Measurements from ENCODE around the gene CPOX. TPM values are rescaled to one million over a fixed set of nuclear protein-coding genes. Genes with fewer than 3 reads are reported as not detected.

The CPOX gene
- total and polyA plus RNA-seq, 2 experiments from 2014 or later: 13.3 to 38.3 TPM

DNA sequence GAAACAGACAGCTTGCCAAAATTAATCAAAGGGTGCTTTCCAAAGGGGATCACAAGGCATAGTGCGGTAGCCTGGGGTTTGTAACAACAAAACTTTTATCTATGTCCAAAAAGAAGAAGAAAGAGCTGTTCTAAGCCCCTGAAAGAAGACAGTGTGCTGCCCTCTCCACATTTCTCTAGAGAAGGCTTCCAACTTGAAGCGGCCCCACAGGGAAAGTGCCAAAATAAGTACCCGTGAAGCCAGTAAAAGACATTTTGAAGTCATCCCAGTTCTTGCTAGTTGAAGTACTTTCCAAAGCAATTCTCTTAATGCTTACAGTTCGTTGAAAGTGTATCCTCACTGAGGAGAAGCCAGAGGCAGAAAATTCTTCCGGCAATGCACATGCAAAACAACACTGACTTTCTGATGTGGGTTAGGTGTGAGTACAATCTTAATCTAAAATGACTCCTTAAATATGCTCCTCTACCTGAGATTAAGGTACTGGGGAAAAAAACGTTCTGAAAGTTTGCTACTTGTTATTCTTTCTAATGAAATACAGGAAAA lies 40.3 kb downstream of the CPOX start:
- H3K79me2 ChIP-seq (replicated peaks; ENCODE audit: insufficient read depth): no peaks in the 10 kb centered on the region
- H4K20me1 ChIP-seq (replicated peaks; ENCODE audit: insufficient read depth): no peaks in the 10 kb centered on the region
- H3K27ac ChIP-seq (ENCODE audit: low read depth): no peak overlapping the region
- ATAC-seq: no peak
- TF ChIP-seq EZH2 (IDR thresholded peaks at IDR 0.05; ENCODE audit: low read depth, unreplicated experiment): no peak
- no peak for TF ChIP-seq ZNF114 (CRISPR knock-in tag; IDR thresholded peaks at IDR 0.05)
- TF ChIP-seq ZNF331 (CRISPR knock-in tag; IDR thresholded peaks at IDR 0.05; ENCODE audit: low read depth): no peak
- TF ChIP-seq, protein P1, sequence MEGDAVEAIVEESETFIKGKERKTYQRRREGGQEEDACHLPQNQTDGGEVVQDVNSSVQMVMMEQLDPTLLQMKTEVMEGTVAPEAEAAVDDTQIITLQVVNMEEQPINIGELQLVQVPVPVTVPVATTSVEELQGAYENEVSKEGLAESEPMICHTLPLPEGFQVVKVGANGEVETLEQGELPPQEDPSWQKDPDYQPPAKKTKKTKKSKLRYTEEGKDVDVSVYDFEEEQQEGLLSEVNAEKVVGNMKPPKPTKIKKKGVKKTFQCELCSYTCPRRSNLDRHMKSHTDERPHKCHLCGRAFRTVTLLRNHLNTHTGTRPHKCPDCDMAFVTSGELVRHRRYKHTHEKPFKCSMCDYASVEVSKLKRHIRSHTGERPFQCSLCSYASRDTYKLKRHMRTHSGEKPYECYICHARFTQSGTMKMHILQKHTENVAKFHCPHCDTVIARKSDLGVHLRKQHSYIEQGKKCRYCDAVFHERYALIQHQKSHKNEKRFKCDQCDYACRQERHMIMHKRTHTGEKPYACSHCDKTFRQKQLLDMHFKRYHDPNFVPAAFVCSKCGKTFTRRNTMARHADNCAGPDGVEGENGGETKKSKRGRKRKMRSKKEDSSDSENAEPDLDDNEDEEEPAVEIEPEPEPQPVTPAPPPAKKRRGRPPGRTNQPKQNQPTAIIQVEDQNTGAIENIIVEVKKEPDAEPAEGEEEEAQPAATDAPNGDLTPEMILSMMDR (conservative IDR thresholded peaks at IDR 0.05; ENCODE audit: low read depth in 2 of 2): no peak
- TF ChIP-seq, protein P2, sequence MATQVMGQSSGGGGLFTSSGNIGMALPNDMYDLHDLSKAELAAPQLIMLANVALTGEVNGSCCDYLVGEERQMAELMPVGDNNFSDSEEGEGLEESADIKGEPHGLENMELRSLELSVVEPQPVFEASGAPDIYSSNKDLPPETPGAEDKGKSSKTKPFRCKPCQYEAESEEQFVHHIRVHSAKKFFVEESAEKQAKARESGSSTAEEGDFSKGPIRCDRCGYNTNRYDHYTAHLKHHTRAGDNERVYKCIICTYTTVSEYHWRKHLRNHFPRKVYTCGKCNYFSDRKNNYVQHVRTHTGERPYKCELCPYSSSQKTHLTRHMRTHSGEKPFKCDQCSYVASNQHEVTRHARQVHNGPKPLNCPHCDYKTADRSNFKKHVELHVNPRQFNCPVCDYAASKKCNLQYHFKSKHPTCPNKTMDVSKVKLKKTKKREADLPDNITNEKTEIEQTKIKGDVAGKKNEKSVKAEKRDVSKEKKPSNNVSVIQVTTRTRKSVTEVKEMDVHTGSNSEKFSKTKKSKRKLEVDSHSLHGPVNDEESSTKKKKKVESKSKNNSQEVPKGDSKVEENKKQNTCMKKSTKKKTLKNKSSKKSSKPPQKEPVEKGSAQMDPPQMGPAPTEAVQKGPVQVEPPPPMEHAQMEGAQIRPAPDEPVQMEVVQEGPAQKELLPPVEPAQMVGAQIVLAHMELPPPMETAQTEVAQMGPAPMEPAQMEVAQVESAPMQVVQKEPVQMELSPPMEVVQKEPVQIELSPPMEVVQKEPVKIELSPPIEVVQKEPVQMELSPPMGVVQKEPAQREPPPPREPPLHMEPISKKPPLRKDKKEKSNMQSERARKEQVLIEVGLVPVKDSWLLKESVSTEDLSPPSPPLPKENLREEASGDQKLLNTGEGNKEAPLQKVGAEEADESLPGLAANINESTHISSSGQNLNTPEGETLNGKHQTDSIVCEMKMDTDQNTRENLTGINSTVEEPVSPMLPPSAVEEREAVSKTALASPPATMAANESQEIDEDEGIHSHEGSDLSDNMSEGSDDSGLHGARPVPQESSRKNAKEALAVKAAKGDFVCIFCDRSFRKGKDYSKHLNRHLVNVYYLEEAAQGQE (IDR thresholded peaks at IDR 0.05; ENCODE audit: unreplicated experiment): no peak
- TF ChIP-seq JUNB (IDR thresholded peaks at IDR 0.05; ENCODE audit: unreplicated experiment): no peak
- no peak for TF ChIP-seq CREB1 (CRISPR knock-in tag; IDR thresholded peaks at IDR 0.05; ENCODE audit: low read depth)
- no peak for TF ChIP-seq STAT1 (IDR thresholded peaks at IDR 0.05; ENCODE audit: unreplicated experiment)
- no peaks in the 10 kb centered on the region for H3F3A ChIP-seq (replicated peaks; ENCODE audit: low read depth)
- no peak overlapping the region for H2AFZ ChIP-seq
- H3K4me1 Mint-ChIP-seq: peaks cover 3% of the 10 kb centered on the region; the same call in 1 of the 3 replicates
- H3K4me1 ChIP-seq (ENCODE audit: insufficient read depth): no peaks in the 10 kb centered on the region
- no peak overlapping the region for H3K4me3 Mint-ChIP-seq
- no peaks in the 10 kb centered on the region for H3K27me3 ChIP-seq (ENCODE audit: insufficient read depth)
- DNase-seq (ENCODE audit: low spot score): no peak
- no peaks in the 10 kb centered on the region for H3K36me3 ChIP-seq (ENCODE audit: insufficient read depth)
- H3K4me3 ChIP-seq: no peak overlapping the region
- no peaks in the 10 kb centered on the region for H3K27me3 Mint-ChIP-seq (ENCODE audit: insufficient read depth, low read depth, poor library complexity)
- H3K9me3 Mint-ChIP-seq: no peaks in the 10 kb centered on the region
- no peaks in the 10 kb centered on the region for H3K9me2 ChIP-seq (ENCODE audit: insufficient read depth)
- H3K27ac Mint-ChIP-seq: no peak overlapping the region
- H3K4me2 ChIP-seq: no peak overlapping the region
- H3K36me3 Mint-ChIP-seq (ENCODE audit: low read depth): no peaks in the 10 kb centered on the region

DNA sequence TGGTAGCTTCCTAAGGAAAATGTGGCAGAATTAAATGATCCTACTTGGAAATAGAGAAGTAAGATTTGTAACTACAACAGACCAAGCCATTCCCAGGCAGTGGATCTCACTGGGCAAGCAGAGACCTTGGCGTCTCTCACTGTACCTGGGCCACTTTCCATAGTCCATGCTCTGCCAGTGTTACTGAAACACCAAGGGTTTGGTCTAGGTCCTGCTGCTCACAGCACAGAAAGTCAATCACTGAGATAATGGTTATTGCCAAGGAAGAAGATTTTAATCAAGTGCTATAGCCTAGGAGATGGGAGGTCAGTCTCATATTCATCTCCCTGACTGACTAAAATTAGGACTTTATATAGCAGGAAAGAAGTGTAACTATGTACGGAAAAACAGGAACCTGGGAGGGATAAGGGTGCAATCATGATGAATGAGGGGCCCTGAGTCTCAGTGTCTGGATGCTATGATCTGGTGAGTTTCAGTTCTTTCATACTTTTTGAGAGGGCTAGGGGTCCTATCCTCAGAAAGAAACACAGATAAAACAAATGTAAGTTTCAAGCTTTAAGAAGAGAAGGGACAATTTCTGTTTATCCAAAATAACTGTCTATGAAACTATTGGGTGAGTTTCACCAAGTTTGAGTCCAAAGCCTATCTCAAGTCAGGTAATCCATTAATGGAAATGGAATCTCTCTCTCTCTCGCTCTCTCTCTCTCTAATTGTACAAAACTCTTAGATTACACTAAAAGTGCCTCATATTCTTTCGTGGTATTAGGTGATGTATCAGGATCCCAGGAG lies 41.0 kb downstream of the CPOX start:
- peaks cover 3% of the 10 kb centered on the region; the same call in 1 of the 3 replicates for H3K4me1 Mint-ChIP-seq
- no peaks in the 10 kb centered on the region for H3K36me3 Mint-ChIP-seq (ENCODE audit: low read depth)
- no peak overlapping the region for H3K27ac ChIP-seq (ENCODE audit: low read depth)
- no peaks in the 10 kb centered on the region for H3K27me3 Mint-ChIP-seq (ENCODE audit: insufficient read depth, low read depth, poor library complexity)
- no peak overlapping the region for H3K4me3 ChIP-seq
- no peaks in the 10 kb centered on the region for H4K20me1 ChIP-seq (replicated peaks; ENCODE audit: insufficient read depth)
- no peaks in the 10 kb centered on the region for H3K79me2 ChIP-seq (replicated peaks; ENCODE audit: insufficient read depth)
- no peak overlapping the region for H3K27ac Mint-ChIP-seq
- no peaks in the 10 kb centered on the region for H3K36me3 ChIP-seq (ENCODE audit: insufficient read depth)
- H3K27me3 ChIP-seq (ENCODE audit: insufficient read depth): no peaks in the 10 kb centered on the region
- no peaks in the 10 kb centered on the region for H3K4me1 ChIP-seq (ENCODE audit: insufficient read depth)
- H3K9me3 Mint-ChIP-seq: no peaks in the 10 kb centered on the region
- DNase-seq (ENCODE audit: low spot score) (no peak), ATAC-seq (no peak)
- no peak overlapping the region for H3K4me3 Mint-ChIP-seq
- no peak overlapping the region for H3K4me2 ChIP-seq
- no peaks in the 10 kb centered on the region for H3F3A ChIP-seq (replicated peaks; ENCODE audit: low read depth)
- H3K9me2 ChIP-seq (ENCODE audit: insufficient read depth): no peaks in the 10 kb centered on the region
- H2AFZ ChIP-seq: no peak overlapping the region
- TF ChIP-seq JUNB (IDR thresholded peaks at IDR 0.05; ENCODE audit: unreplicated experiment): no peak
- TF ChIP-seq EZH2 (IDR thresholded peaks at IDR 0.05; ENCODE audit: low read depth, unreplicated experiment): no peak
- TF ChIP-seq CREB1 (CRISPR knock-in tag; IDR thresholded peaks at IDR 0.05; ENCODE audit: low read depth): no peak
- TF ChIP-seq, protein P1 (conservative IDR thresholded peaks at IDR 0.05; ENCODE audit: low read depth in 2 of 2): no peak
- TF ChIP-seq POLR2AphosphoS5 (IDR thresholded peaks at IDR 0.05; ENCODE audit: low read depth): no peak

Measured in GM23338 (cell line).